Prostate gland (tissue), 2 donors: ENCODE data around the gene SKAP2.

Experiments used
- POLR2A ChIP-seq: fragments of 450-650 bp; IDR thresholded peaks from one replicate; pipeline ENCODE4 v1.6.1; 2016; ENCODE audit warnings: antibody characterized with exemption, mild to moderate bottlenecking
- POLR2AphosphoS5 ChIP-seq: sonication (generic); formaldehyde crosslinking; IDR thresholded peaks from one replicate; pipeline ENCODE4 v1.6.1; 2017; ENCODE audit warnings: antibody characterized with exemption
- TF ChIP-seq, protein P1 (sequence below), 4 experiments: fragments of 200-600 bp in 2 of 4; fragments of 450-650 bp in 2 of 4; sonication (generic) in 2 of 4; IDR thresholded peaks; 1 replicate in 3 of 4; 2 replicates in 1 of 4; pipeline ENCODE4 v1.5.1; 2016 to 2019; ENCODE audit warnings: antibody characterized with exemption in 4 of 4, mild to moderate bottlenecking in 2 of 4, moderate library complexity in 2 of 4

DNA sequence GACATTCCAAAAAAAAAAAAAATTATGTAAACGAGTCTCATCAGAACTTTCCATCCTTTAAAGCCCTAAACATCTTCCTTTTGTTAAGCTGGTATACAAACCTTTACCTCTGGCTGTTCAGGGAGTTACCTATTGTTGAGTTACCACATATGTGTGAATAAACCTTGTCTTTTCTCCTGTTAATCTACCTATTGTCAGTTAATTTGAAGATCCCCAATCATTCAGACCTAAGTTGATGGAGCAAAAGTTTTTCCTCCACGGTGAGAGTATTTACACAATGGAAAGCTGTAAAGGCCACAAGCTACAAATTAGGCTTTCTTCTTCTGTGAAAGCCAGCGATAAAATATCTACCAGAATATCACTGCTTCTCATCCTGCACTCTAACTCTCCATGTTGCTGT, 80.3 kb downstream of the SKAP2 start:
- TF ChIP-seq, protein P1, sequence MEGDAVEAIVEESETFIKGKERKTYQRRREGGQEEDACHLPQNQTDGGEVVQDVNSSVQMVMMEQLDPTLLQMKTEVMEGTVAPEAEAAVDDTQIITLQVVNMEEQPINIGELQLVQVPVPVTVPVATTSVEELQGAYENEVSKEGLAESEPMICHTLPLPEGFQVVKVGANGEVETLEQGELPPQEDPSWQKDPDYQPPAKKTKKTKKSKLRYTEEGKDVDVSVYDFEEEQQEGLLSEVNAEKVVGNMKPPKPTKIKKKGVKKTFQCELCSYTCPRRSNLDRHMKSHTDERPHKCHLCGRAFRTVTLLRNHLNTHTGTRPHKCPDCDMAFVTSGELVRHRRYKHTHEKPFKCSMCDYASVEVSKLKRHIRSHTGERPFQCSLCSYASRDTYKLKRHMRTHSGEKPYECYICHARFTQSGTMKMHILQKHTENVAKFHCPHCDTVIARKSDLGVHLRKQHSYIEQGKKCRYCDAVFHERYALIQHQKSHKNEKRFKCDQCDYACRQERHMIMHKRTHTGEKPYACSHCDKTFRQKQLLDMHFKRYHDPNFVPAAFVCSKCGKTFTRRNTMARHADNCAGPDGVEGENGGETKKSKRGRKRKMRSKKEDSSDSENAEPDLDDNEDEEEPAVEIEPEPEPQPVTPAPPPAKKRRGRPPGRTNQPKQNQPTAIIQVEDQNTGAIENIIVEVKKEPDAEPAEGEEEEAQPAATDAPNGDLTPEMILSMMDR (IDR thresholded peaks at IDR 0.05): no peak
- no peak for TF ChIP-seq POLR2A
- TF ChIP-seq POLR2AphosphoS5: no peak
